IPS-18a (cell line): Measurements from ENCODE around the gene AKT1.
"Not testable (repeated sequence)": the region's sequence is repeated elsewhere in the genome, so short reads cannot be mapped to it uniquely, and the experiment has no call there.

Experiments
- H3K27ac ChIP-seq: one replicate; pipeline ENCODE4 v1.5.1; 2013; ENCODE audit warnings: low read length
- H3K27me3 ChIP-seq: one replicate; pipeline ENCODE4 v1.6.1; 2013; ENCODE audit warnings: mild to moderate bottlenecking, low read length; ENCODE audit not compliant: control insufficient read depth, insufficient read depth
- H3K36me3 ChIP-seq: one replicate; pipeline ENCODE4 v1.6.1; 2013; ENCODE audit warnings: low read depth, low read length; ENCODE audit not compliant: control insufficient read depth
- H3K4me1 ChIP-seq: one replicate; pipeline ENCODE4 v1.6.1; 2013; ENCODE audit warnings: low read depth, low read length; ENCODE audit not compliant: control insufficient read depth
- H3K4me3 ChIP-seq: one replicate; pipeline ENCODE4 v1.5.1; 2013; ENCODE audit warnings: low read length
- H3K9ac ChIP-seq: one replicate; pipeline ENCODE4 v1.6.1; 2013; ENCODE audit warnings: mild to moderate bottlenecking, low read length, moderate library complexity
- H3K9me3 ChIP-seq: one replicate; pipeline ENCODE4 v1.6.1; 2013; ENCODE audit warnings: low read depth, low read length; ENCODE audit not compliant: control insufficient read depth

AKT1 gene

GRCh38 chr14:104732931-104733681 lies 62.4 kb downstream of the AKT1 start:
- Histone ChIP-seq H3K9ac (no peak overlapping the region), H3K4me1 (no peaks in the 10 kb centered on the region), H3K27ac (no peak overlapping the region), H3K36me3 (no peaks in the 10 kb centered on the region), H3K9me3 (no peaks in the 10 kb centered on the region), H3K4me3 (no peak overlapping the region), H3K27me3 (no peaks in the 10 kb centered on the region)

- H3K36me3 ChIP-seq = no peaks in the 10 kb centered on the region
- H3K27me3 ChIP-seq = no peaks in the 10 kb centered on the region
- no peak overlapping the region for H3K27ac ChIP-seq
- H3K9ac ChIP-seq = no peak overlapping the region
- no peak overlapping the region for H3K4me3 ChIP-seq
- H3K9me3 ChIP-seq = no peaks in the 10 kb centered on the region
- H3K4me1 ChIP-seq = no peaks in the 10 kb centered on the region
Observed at GRCh38 chr14:104732355-104732804, 63.2 kb downstream of the AKT1 start.

GRCh38 chr14:104731320-104732294 lies 63.9 kb downstream of the AKT1 start:
- Histone ChIP-seq H3K9ac (no peak overlapping the region), H3K9me3 (no peaks in the 10 kb centered on the region), H3K27me3 (no peaks in the 10 kb centered on the region), H3K36me3 (no peaks in the 10 kb centered on the region), H3K4me1 (no peaks in the 10 kb centered on the region), H3K4me3 (no peak overlapping the region), H3K27ac (no peak overlapping the region)

GRCh38 chr14:104730487-104730886 lies 65.1 kb downstream of the AKT1 start:
- Histone ChIP-seq H3K4me3 (no peak overlapping the region), H3K4me1 (no peaks in the 10 kb centered on the region), H3K9me3 (no peaks in the 10 kb centered on the region), H3K9ac (no peak overlapping the region), H3K27ac (no peak overlapping the region), H3K27me3 (no peaks in the 10 kb centered on the region), H3K36me3 (no peaks in the 10 kb centered on the region)

GRCh38 chr14:104729835-104730181 lies 65.7 kb downstream of the AKT1 start:
- no peak overlapping the region for H3K27ac ChIP-seq
- H3K9ac ChIP-seq = no peak overlapping the region
- no peaks in the 10 kb centered on the region for H3K4me1 ChIP-seq
- no peaks in the 10 kb centered on the region for H3K9me3 ChIP-seq
- H3K4me3 ChIP-seq = no peak overlapping the region
- H3K27me3 ChIP-seq = no peaks in the 10 kb centered on the region
- H3K36me3 ChIP-seq = no peaks in the 10 kb centered on the region

- not testable (repeated sequence) for H3K27ac ChIP-seq, H3K27me3 ChIP-seq, H3K9ac ChIP-seq, H3K36me3 ChIP-seq, H3K9me3 ChIP-seq, H3K4me3 ChIP-seq, H3K4me1 ChIP-seq
Observed at GRCh38 chr14:104729176-104729834, 66.2 kb downstream of the AKT1 start.

- H3K36me3 ChIP-seq = no peaks in the 10 kb centered on the region
- H3K27ac ChIP-seq = no peak overlapping the region
- H3K9ac ChIP-seq = no peak overlapping the region
Observed at GRCh38 chr14:104728631-104729030, 66.9 kb downstream of the AKT1 start.

GRCh38 chr14:104726600-104727451 lies 68.7 kb downstream of the AKT1 start:
- H3K27ac ChIP-seq = no peak overlapping the region
- H3K4me3 ChIP-seq = no peak overlapping the region
- H3K9me3 ChIP-seq = no peaks in the 10 kb centered on the region
- peaks cover 4% of the 10 kb centered on the region for H3K4me1 ChIP-seq
- H3K9ac ChIP-seq = no peak overlapping the region
- no peaks in the 10 kb centered on the region for H3K36me3 ChIP-seq
- no peaks in the 10 kb centered on the region for H3K27me3 ChIP-seq

More at GRCh38 chr14:104728631-104729030, 66.9 kb downstream of the AKT1 start:
- Histone ChIP-seq H3K4me3 (no peak overlapping the region), H3K9me3 (no peaks in the 10 kb centered on the region), H3K27me3 (no peaks in the 10 kb centered on the region), H3K4me1 (peaks cover 4% of the 10 kb centered on the region)

GRCh38 chr14:104725772-104726548 lies 69.6 kb downstream of the AKT1 start:
- peaks cover 4% of the 10 kb centered on the region for H3K4me1 ChIP-seq
- H3K9me3 ChIP-seq = no peaks in the 10 kb centered on the region
- no peak overlapping the region for H3K27ac ChIP-seq
- no peaks in the 10 kb centered on the region for H3K27me3 ChIP-seq
- H3K9ac ChIP-seq = no peak overlapping the region
- no peak overlapping the region for H3K4me3 ChIP-seq
- no peaks in the 10 kb centered on the region for H3K36me3 ChIP-seq

GRCh38 chr14:104724981-104725771 lies 70.4 kb downstream of the AKT1 start:
- Histone ChIP-seq H3K9me3 (no peaks in the 10 kb centered on the region), H3K4me1 (peaks cover 4% of the 10 kb centered on the region)

More at GRCh38 chr14:104724981-104725771, 70.4 kb downstream of the AKT1 start:
- no peaks in the 10 kb centered on the region for H3K36me3 ChIP-seq
- no peaks in the 10 kb centered on the region for H3K27me3 ChIP-seq
- H3K27ac ChIP-seq = no peak overlapping the region
- no peak overlapping the region for H3K9ac ChIP-seq
- H3K4me3 ChIP-seq = peak overlapping the region; percentile 62
